ENCODE results near the gene PTPRCAP. TPM values are rescaled to one million over a fixed set of nuclear protein-coding genes. Genes with fewer than 3 reads are reported as not detected.
"Not testable (repeated sequence)": the region's sequence is repeated elsewhere in the genome, so short reads cannot be mapped to it uniquely, and the experiment has no call there.

Gene PTPRCAP, protein sequence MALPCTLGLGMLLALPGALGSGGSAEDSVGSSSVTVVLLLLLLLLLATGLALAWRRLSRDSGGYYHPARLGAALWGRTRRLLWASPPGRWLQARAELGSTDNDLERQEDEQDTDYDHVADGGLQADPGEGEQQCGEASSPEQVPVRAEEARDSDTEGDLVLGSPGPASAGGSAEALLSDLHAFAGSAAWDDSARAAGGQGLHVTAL
- 1 to 10 TPM; 1.9 to 2.8 TPM for total RNA-seq

DNA sequence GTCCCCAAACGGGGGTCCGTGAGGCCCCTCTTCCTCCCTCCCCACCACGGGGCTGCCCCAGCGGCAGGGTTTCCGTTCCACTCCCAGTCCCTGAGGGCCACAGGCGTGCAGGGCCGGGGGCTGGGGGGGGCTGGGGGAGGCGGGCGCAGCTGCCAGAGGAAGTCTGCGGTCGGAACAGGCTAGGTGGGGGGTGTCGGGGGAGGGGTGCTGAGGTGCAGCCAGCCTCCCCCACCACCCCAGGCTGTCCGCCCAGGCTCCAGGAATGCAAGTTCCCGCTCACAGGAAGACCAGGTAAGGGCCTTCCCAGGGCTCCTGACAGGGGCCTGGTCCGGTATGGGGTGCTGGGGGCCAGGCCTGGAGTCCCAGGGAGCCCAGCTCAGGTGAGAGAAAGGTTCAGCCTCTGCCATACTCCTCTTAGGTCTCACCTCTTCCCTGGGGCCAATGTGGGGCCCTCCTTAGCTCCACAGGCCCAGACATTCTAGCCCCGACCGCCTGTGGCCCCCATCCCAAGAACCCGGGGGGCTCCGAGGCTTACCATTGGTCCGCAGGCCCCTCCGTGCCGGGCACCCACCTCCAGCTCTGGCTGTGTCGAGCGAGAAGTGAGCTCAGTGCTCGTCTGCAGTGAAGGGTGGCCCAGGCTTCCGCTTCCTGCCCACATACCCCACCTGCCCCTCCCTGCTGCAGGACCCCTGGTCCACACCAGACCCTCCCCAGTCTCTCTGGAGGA is at the start of gene PTPRCAP:
TSS of gene PTPRCAP (minus strand) at position 601 of the 727 bp plus-strand sequence. CDS start at position 538, 63 bp downstream.
- Histone ChIP-seq H3K36me3 (peaks cover 63% of the 10 kb centered on the region), H3K27me3 (no peaks in the 10 kb centered on the region), H3K4me3 (peak within 1 kb of the TSS in 1 of 2 donors; percentile 9), H3K4me1 (peaks cover 0 to 53% of the 10 kb centered on the region in 2 donors), H3K27ac (peak within 1 kb of the TSS in 1 of 2 donors; percentile 3), H3K9me3 (no peaks in the 10 kb centered on the region)
- DNase-seq (ENCODE audit: low spot score) = no peak
- TF ChIP-seq, protein P1, sequence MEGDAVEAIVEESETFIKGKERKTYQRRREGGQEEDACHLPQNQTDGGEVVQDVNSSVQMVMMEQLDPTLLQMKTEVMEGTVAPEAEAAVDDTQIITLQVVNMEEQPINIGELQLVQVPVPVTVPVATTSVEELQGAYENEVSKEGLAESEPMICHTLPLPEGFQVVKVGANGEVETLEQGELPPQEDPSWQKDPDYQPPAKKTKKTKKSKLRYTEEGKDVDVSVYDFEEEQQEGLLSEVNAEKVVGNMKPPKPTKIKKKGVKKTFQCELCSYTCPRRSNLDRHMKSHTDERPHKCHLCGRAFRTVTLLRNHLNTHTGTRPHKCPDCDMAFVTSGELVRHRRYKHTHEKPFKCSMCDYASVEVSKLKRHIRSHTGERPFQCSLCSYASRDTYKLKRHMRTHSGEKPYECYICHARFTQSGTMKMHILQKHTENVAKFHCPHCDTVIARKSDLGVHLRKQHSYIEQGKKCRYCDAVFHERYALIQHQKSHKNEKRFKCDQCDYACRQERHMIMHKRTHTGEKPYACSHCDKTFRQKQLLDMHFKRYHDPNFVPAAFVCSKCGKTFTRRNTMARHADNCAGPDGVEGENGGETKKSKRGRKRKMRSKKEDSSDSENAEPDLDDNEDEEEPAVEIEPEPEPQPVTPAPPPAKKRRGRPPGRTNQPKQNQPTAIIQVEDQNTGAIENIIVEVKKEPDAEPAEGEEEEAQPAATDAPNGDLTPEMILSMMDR (IDR thresholded peaks at IDR 0.05) = no peak

DNA sequence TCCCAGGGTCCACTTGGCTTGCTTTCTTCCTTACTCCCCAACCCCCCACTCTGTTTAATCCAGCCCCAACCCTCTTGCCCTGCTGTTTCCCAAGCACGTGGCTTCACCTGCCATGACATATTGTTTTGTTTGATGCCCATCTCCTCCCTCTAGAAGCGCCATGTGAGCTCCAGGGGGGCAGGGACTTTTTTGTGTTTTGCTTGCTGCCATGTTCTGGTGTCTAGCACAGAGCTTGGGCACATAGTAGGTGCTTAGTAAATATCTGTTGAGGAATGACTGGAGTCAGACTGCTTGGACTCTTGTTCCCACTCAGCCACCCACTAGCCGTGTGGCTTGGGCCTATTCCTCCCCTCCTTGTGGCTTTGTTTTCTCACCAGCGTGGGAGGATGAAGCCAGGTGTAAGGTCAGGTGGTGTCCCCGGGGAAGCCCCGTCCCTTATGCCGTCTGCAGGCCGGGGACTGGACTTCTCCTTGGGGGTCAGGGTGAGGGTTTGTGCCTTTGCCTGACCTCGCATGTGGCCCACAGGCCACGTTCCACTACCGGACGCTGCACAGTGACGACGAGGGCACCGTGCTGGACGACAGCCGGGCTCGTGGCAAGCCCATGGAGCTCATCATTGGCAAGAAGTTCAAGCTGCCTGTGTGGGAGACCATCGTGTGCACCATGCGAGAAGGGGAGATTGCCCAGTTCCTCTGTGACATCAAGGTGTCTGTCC is 49.2 kb upstream of the PTPRCAP start:
- DNase-seq (ENCODE audit: low spot score) = no peak
- H3K4me1 ChIP-seq = peaks cover 0 to 34% of the 10 kb centered on the region in 2 donors
- H3K27ac ChIP-seq = no peak overlapping the region
- H3K4me3 ChIP-seq = no peak overlapping the region
- TF ChIP-seq, protein P1 (IDR thresholded peaks at IDR 0.05) = no peak
- no peaks in the 10 kb centered on the region for H3K27me3 ChIP-seq
- peaks cover 39% of the 10 kb centered on the region for H3K36me3 ChIP-seq
- H3K9me3 ChIP-seq = no peaks in the 10 kb centered on the region

DNA sequence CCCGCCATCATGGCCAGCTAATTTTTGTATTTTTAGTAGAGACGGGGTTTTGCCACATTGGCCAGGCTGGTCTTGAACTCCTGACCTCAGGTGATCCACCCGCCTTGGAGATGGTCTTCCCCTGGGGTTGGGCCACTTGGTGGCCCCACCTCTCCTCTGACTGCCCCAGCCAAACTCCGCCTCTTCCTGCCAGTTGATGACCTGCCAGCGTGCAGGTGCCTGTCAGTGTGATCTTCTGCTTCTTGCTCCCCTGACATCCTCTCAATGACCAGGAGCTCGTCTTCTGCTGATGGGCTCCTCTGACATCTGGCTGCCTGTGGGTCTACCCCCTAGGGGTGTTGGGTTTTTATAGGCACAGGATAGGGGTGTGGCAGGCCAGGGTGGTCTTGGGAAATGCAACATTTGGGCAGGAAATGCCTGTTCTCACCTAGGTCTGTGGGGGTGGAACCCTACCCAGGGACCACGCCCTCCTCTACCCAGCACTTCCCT is 48.4 kb upstream of the PTPRCAP start:
- Histone ChIP-seq H3K36me3 (peaks cover 32% of the 10 kb centered on the region), H3K4me1 (peaks cover 0 to 34% of the 10 kb centered on the region in 2 donors)
- H3K27me3 ChIP-seq; H3K27ac ChIP-seq; H3K9me3 ChIP-seq; DNase-seq (ENCODE audit: low spot score); H3K4me3 ChIP-seq: not testable (repeated sequence)

DNA sequence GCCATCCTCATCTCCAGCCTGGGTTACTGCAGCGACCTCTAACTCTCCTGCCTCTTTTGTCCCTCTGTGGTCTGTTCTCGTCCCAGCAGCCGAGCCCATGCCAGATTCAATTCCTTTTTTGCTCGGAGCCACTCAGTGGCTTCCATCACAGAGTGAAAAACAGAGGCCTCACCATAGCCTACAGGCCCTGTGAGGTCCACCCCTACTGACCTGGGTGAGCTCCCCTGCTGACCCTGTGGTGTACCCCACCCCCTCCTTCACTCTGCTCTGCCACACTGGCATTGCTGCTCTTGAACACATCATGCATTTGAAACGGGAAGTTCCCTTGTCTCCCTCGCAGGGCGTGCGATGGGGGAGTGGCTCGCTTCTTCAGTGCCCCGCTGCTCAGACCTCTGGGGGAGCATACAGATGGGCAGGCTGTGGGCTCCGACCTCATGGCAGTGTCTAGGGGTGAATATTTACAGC is 47.4 kb upstream of the PTPRCAP start:
- H3K27ac ChIP-seq = no peak overlapping the region
- no peak overlapping the region for H3K4me3 ChIP-seq

DNA sequence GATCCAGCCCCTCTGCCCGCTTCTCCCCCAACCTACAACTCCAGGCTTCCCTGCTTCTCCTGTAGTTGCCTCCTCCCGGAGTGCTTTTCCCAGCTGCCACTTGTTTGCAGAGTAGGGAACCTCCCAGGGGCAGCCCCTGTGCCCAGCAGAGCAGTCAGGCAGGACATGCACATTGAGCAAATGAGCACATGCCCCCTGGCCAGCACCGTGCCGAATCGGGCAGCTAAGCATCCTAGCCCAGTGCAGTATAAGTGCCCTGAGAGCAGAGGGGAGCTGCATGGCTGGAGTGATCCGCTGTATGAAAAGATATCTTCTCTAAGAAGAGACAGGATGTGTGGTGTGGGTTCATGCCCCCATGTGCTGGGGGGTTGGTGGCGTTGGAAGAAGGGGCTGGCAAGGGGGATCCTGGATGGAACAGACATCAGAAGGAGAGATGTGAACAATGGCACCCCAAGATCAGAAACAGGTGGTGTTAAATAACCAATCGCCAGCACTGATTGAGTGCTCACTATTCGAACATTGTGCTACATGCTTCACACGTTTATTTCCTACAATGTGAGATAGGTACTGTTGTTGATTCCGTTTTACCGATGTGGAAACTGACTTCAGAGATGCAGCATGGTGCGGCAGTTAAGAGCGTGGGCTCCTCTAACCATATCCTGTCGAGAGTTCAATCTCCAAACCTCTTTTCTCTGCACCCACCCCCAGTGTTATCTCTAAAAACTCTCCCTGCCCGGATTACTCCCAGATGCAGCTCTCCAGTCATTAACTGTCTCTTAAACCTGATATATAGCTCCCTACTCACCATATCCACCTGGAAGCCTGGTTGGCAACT is 46.6 kb upstream of the PTPRCAP start:
- Histone ChIP-seq H3K4me3 (peak overlapping the region in 1 of 2 donors; percentile 60), H3K36me3 (peaks cover 15% of the 10 kb centered on the region), H3K9me3 (no peaks in the 10 kb centered on the region), H3K27ac (peak overlapping the region; percentile 85 to 86), H3K27me3 (no peaks in the 10 kb centered on the region), H3K4me1 (peaks cover 0 to 34% of the 10 kb centered on the region in 2 donors)
- DNase-seq (ENCODE audit: low spot score) = no peak
- TF ChIP-seq, protein P1 (IDR thresholded peaks at IDR 0.05) = no peak

More for the DNA sequence above, 47.4 kb upstream of the PTPRCAP start:
- no peaks in the 10 kb centered on the region for H3K9me3 ChIP-seq
- H3K27me3 ChIP-seq = no peaks in the 10 kb centered on the region
- H3K36me3 ChIP-seq = peaks cover 22% of the 10 kb centered on the region
- no peak for DNase-seq (ENCODE audit: low spot score)
- TF ChIP-seq, protein P1 (IDR thresholded peaks at IDR 0.05) = no peak
- peaks cover 0 to 34% of the 10 kb centered on the region in 2 donors for H3K4me1 ChIP-seq
